Adrenal gland (tissue), 5 donors: ENCODE data around the gene SBSN.

Source experiments
- CTCF ChIP-seq, 6 experiments: fragments of 450-650 bp in 4 of 6; fragments of 200-600 bp in 2 of 6; sonication (generic) in 1 of 6; IDR thresholded peaks; 1 replicate in 5 of 6; 2 replicates in 1 of 6; pipeline versions ENCODE4 v1.5.1 to v1.8.0; 2016 to 2021; ENCODE audit warnings: antibody characterized with exemption in 6 of 6, mild to moderate bottlenecking in 2 of 6, moderate library complexity in 1 of 6
- POLR2A ChIP-seq, 2 donors: fragments of 450-650 bp; IDR thresholded peaks; one replicate each; pipeline ENCODE4 v1.6.1; 2017; ENCODE audit warnings: antibody characterized with exemption in 2 of 2, mild to moderate bottlenecking in 2 of 2, moderate library complexity in 1 of 2
- donor health status: DM: no; HTN: no; CAD: no.

DNA sequence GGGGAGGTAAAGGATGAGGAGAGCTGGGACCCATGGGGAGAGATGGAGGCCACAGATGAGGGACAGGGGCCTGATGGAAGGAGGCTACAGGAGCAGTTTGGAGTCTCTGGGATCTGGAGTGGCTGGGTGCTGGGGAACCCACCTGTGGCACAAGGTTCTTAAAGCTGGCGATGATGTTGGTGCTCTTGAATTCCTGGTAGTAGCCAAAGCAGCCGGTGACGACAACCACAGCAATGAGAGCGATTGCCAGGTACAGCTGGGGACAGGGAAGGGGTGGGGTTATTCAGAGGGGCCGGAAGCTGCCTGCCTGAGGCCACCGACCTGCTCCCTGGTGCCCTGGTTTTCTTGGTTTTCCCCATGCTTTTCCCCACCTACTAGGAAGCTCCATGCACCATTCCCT is 32.6 kb upstream of the SBSN start:
- TF ChIP-seq CTCF (IDR thresholded peaks at IDR 0.05) (no peak), POLR2A (IDR thresholded peaks at IDR 0.05) (no peak)
